SH-SY5Y (cell line): ENCODE data around the gene SLCO4A1.

Experiments
- GATA2 ChIP-seq: IDR thresholded peaks from 2 replicates; pipeline ENCODE4 v1.6.1; 2011; ENCODE audit warnings: mild to moderate bottlenecking, low read depth, low read length
- GATA3 ChIP-seq: IDR thresholded peaks from 2 replicates; pipeline ENCODE4 v1.6.1; 2011; ENCODE audit warnings: low read depth, mild to moderate bottlenecking, low read length, moderate library complexity

SLCO4A1 gene, protein sequence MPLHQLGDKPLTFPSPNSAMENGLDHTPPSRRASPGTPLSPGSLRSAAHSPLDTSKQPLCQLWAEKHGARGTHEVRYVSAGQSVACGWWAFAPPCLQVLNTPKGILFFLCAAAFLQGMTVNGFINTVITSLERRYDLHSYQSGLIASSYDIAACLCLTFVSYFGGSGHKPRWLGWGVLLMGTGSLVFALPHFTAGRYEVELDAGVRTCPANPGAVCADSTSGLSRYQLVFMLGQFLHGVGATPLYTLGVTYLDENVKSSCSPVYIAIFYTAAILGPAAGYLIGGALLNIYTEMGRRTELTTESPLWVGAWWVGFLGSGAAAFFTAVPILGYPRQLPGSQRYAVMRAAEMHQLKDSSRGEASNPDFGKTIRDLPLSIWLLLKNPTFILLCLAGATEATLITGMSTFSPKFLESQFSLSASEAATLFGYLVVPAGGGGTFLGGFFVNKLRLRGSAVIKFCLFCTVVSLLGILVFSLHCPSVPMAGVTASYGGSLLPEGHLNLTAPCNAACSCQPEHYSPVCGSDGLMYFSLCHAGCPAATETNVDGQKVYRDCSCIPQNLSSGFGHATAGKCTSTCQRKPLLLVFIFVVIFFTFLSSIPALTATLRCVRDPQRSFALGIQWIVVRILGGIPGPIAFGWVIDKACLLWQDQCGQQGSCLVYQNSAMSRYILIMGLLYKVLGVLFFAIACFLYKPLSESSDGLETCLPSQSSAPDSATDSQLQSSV

DNA sequence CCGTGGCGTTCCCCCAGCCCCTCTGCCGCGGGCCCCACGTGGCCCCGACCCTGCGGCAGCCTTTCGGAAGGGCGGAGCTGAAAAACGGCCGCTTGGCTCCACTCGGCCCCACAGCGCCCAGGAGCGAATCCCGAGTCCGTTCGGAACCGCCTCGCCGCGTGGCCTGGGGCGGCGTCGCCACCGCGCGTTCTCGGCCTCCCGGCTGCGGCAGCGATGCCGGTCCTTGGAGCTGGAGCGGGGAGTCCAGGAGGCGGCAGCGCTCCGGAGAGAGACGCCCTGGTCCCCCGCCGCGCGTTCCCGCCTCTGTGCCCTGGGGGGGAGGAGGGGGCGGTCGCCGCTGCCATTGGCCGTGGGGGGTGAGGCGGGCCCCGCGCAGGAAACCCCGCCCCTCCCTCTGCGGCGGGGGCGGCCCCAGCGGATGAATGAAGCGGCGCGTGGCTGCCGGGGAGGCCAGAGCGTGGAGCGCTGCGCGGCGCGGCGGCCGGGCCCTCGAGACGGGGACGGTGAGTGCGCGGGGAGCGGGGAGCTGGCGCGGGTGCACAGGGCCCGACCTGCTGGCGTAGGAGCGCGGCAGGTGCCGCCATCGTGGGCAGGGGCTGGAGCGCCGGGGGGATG lies at the start of gene SLCO4A1:
Gene SLCO4A1, plus strand, starts transcription at position 453 of the 615 bp plus-strand sequence. CDS start 13,952 bp downstream, outside the sequence.
- TF ChIP-seq GATA3 (no peak), GATA2 (no peak)

DNA sequence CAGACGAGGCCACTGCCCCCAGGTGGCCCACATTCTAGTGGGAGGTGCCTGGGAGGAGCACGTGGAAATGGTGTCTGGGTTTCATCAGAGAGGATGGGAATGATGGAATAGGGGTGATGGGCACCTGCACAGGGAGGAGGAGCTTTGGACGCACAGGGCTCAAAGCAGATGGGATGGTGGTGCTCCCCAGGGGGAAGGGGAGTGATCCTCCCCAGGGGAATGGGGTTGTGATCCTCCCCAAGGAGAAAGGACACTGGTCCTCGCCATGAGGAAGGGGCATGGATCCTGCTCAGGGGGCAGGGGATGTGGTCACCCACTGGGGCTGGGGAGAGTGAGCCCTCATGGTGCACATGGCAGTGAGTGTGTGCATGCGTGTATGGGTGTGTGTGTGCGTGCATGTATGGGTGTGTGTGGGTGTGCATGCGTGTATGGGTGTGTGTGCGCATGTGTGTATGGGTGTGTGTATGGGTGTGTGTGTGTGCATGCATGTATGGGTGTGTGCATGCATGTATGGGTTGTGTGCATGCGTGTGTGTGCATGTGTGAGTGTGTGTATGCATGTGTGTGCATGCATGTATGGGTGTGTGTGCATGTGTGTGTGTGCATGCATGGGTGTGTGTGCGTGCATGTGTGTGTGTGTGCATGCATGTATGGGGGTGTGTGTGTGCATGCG lies 49.7 kb upstream of the SLCO4A1 start:
- TF ChIP-seq GATA2 = no peak
- TF ChIP-seq GATA3 = no peak

DNA sequence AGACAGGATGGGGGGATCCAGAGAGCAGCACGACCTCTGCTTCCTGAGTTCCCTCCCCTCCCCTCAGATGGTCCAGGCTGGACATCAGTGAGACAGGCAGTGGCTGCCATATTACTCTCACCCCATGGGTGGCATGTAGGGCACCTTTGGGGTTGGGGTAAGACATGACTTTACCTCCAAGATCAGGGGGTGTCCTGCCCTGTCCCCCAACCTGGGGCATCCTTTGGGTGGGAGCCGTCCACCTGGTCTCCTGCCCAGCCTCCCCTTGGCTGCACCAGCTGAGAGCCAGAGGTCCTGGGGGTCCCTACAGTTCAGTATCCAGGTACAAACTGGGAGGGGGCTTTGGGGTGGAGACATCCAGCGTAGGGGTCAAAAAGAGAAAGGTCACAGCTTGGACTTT lies 48.7 kb upstream of the SLCO4A1 start:
- no peak for TF ChIP-seq GATA3
- no peak for TF ChIP-seq GATA2

DNA sequence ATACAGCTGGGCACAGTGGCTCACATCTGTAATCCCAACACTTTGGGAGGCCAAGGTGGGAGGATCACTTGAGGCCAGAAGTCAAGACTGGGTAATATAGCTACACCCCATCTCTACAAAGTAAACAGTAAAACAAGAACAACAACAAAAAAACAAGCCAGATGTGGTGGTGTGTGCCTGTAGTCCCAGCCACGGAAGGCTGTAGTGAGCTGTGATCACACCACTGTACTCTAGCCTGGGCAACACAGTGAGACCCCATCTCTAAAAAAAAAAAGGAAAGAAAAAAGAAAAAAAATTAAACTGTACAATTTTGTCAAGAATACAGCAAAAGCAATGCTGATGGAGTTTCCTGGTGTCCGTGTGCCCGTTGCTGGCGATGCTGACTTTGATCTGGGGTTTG lies 47.2 kb upstream of the SLCO4A1 start:
- TF ChIP-seq GATA3 (no peak), GATA2 (no peak)

DNA sequence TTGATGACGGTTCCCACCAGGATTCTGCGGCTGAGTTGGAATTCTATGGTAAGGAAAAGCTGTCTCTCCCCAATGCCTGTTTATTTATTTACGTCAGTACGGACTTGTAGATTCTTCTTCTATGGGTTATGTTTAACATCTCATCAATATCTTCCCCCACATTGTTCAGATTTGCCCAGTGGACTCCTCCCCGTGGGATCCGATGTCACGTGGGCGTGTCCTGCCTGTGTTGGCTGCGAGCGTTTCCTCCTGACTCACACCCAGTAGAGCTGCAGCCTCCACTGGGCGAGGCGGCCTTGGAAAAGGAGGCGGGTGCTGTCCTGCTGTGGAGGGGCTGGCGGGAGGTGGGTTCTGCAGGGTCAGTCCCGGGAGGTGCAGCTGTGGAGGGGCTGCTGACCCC lies 46.8 kb upstream of the SLCO4A1 start:
- TF ChIP-seq GATA3 = no peak
- no peak for TF ChIP-seq GATA2

DNA sequence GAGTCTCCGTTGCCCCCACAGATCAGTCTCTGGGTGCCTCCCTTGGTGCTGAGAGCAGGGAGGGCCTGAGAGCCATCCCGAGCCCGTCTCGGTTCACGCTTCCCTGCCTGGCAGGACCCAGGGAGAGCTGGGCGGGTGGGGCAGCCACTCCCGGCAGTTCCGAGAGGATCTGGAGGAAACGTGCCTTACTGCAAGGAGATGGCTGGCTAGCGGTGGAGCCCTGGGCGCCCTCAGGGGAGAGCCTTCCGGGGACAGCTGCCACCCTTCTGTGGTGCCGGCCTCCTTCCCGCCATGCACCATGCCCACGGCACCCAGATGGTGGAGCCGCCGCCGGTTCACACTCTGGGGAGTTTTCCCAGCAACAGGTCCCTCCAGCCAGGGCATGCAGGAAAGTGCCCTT lies 45.8 kb upstream of the SLCO4A1 start:
- no peak for TF ChIP-seq GATA3
- TF ChIP-seq GATA2 = no peak

DNA sequence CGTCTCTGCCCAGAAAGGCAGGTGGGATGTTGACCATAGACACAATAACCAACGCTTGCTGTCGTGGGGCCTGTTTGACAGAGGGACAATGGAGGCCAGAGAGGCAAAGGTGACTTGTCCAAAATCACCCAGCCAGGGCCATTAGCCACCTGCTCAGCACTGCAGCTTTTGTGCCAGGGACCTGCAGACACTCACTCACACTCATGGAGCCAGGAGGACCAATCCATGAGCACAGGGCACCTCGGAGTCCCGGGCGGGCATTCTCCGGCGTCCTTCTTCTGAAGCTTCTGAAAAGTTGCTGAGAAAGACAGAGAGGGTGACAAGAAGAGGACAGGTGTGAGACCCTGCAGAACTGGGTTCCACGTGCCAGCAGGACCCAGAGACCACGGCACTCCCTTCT lies 45.4 kb upstream of the SLCO4A1 start:
- TF ChIP-seq GATA2 (no peak), GATA3 (no peak)

DNA sequence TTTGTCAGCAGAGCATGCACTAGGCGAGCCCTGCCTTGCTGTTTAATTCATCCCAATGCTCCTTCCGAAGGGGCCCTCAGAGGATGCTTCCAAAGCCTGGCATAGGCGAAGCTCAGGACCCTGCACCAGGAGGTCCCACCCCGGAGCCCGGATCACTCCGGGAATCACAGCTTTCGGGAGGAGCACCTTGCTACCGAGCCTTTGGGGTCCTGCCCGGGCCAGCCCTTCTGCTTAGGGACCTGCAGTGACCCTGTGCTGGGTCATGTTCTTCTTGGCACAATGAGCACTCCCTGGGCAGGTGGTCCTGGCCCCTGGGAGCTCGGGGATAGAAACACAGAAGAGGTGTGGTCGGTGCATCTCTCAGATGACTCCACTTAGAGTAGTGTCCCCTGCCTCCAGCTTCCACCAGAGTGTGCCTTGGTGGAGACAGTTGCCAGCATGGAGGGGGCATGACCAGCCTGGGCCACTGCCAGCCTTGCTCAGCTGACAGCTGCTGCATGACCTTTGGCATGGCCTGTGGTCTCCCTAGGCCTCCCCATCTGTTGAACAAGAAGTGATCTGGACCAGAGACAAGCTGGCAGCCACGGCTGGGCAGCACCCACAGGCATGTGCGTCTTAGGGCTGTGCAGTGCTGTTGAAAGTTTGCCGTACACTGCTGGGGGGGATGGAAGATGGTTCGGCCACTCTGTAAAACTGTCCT lies 44.7 kb upstream of the SLCO4A1 start:
- no peak for TF ChIP-seq GATA2
- TF ChIP-seq GATA3 = no peak

DNA sequence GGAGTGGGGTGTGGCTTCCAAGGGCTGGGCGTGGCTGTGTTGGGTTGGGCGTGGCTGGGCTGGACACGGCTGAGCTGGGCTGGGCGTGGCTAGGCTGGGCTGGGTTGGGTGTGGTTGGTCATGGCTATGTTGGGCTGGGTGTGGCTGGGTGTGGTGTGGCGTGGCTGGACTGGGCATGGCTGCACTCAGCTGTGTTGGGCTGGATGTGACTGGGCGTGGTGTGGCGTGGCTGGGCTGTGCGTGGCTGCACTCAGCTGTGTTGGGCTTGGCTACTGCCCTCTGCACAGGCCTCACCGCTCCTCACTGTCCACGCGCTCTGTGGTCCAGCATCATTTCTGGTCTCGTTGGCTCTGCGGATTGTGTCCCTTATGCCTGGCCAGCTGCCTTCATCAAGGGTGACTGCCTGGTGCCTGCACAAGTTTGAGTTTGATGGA lies 43.5 kb upstream of the SLCO4A1 start:
- no peak for TF ChIP-seq GATA3
- no peak for TF ChIP-seq GATA2

- TF ChIP-seq GATA3 = no peak
- TF ChIP-seq GATA2 = no peak
Measured at GRCh38 chr20:62599216-62600110, 42.8 kb upstream of the SLCO4A1 start.

GRCh38 chr20:62601172-62601571 lies 41.1 kb upstream of the SLCO4A1 start:
- no peak for TF ChIP-seq GATA2
- TF ChIP-seq GATA3 = no peak

GRCh38 chr20:62601714-62602113 lies 40.6 kb upstream of the SLCO4A1 start:
- TF ChIP-seq GATA2 (no peak), GATA3 (no peak)
